Measurements from ENCODE around the gene UGT1A4.

Gene UGT1A4

GRCh38 chr2:233791151-233791882, 72.8 kb downstream of the UGT1A4 start:
- no peak for DNase-seq (ENCODE audit: low read depth)

GRCh38 chr2:233791883-233792329, 73.4 kb downstream of the UGT1A4 start:
- no peak for DNase-seq (ENCODE audit: low read depth)

GRCh38 chr2:233792720-233793119, 74.2 kb downstream of the UGT1A4 start:
- DNase-seq (ENCODE audit: low read depth) = no peak

GRCh38 chr2:233793465-233794127, 75.1 kb downstream of the UGT1A4 start:
- no peak for DNase-seq (ENCODE audit: low read depth)

GRCh38 chr2:233794128-233794658, 75.7 kb downstream of the UGT1A4 start:
- no peak for DNase-seq (ENCODE audit: low read depth)

- no peak for DNase-seq (ENCODE audit: low read depth)
Measured at GRCh38 chr2:233795735-233796171, 77.2 kb downstream of the UGT1A4 start.

- no peak for DNase-seq (ENCODE audit: low read depth)
Measured at GRCh38 chr2:233796254-233796653, 77.7 kb downstream of the UGT1A4 start.

GRCh38 chr2:233798335-233799086, 80.0 kb downstream of the UGT1A4 start:
- no peak for DNase-seq (ENCODE audit: low read depth)

- no peak for DNase-seq (ENCODE audit: low read depth)
Measured at GRCh38 chr2:233799087-233799665, 80.6 kb downstream of the UGT1A4 start.

- no peak for DNase-seq (ENCODE audit: low read depth)
Measured at GRCh38 chr2:233799716-233800115, 81.2 kb downstream of the UGT1A4 start.

GRCh38 chr2:233800208-233800607, 81.7 kb downstream of the UGT1A4 start:
- DNase-seq (ENCODE audit: low read depth) = no peak

- no peak for DNase-seq (ENCODE audit: low read depth)
Measured at GRCh38 chr2:233801357-233802131, 83.0 kb downstream of the UGT1A4 start.

GRCh38 chr2:233802132-233802815, 83.7 kb downstream of the UGT1A4 start:
- DNase-seq (ENCODE audit: low read depth) = no peak

- DNase-seq (ENCODE audit: low read depth) = no peak
Measured at GRCh38 chr2:233803292-233803911, 84.9 kb downstream of the UGT1A4 start.

- no peak for DNase-seq (ENCODE audit: low read depth)
Measured at GRCh38 chr2:233803994-233804393, 85.5 kb downstream of the UGT1A4 start.

GRCh38 chr2:233807215-233807865, 88.8 kb downstream of the UGT1A4 start:
- no peak for DNase-seq (ENCODE audit: low read depth)

- DNase-seq (ENCODE audit: low read depth) = no peak
Measured at GRCh38 chr2:233807966-233808935, 89.7 kb downstream of the UGT1A4 start.

- no peak for DNase-seq (ENCODE audit: low read depth)
Measured at GRCh38 chr2:233810385-233810784, 91.8 kb downstream of the UGT1A4 start.

- DNase-seq (ENCODE audit: low read depth) = no peak
Measured at GRCh38 chr2:233811087-233811486, 92.6 kb downstream of the UGT1A4 start.

All from amniotic epithelial cell (primary cell).